Effector memory CD4-positive, alpha-beta T cell (primary cell): Measurements from ENCODE around the gene SNIP1.
"Not testable (repeated sequence)": the region's sequence is repeated elsewhere in the genome, so short reads cannot be mapped to it uniquely, and the experiment has no call there.

Experiments used
- DNase-seq, 3 donors: peaks; one replicate each; pipeline ENCODE4 v3.0.0-alpha.2; 2020
- H3K27ac ChIP-seq: 2 replicates; pipeline ENCODE4 v1.7.0; 2013; ENCODE audit warnings: mild to moderate bottlenecking, low read length, moderate library complexity; ENCODE audit not compliant: insufficient read depth, poor library complexity, severe bottlenecking
- H3K27me3 ChIP-seq: replicated peaks from 2 replicates; pipeline ENCODE4 v1.7.0; 2013; ENCODE audit warnings: mild to moderate bottlenecking, low read length; ENCODE audit not compliant: insufficient read depth, control insufficient read depth, poor library complexity, severe bottlenecking
- H3K36me3 ChIP-seq: 2 replicates; pipeline ENCODE4 v1.7.0; 2013; ENCODE audit warnings: mild to moderate bottlenecking, low read length, moderate library complexity; ENCODE audit not compliant: control insufficient read depth, insufficient read depth
- H3K4me1 ChIP-seq: 2 replicates; pipeline ENCODE4 v1.7.0; 2013; ENCODE audit warnings: low read length, mild to moderate bottlenecking; ENCODE audit not compliant: control insufficient read depth, insufficient read depth, poor library complexity, severe bottlenecking
- H3K4me3 ChIP-seq: 2 replicates; pipeline ENCODE4 v1.7.0; 2013; ENCODE audit warnings: low read length, low read depth, mild to moderate bottlenecking; ENCODE audit not compliant: insufficient read depth, poor library complexity, severe bottlenecking
- H3K9me3 ChIP-seq: 2 replicates; pipeline ENCODE4 v1.7.0; 2013; ENCODE audit warnings: mild to moderate bottlenecking, low read length, moderate library complexity; ENCODE audit not compliant: control insufficient read depth
- total RNA-seq, 3 donors: gene quantifications; one replicate each; lab custom pipeline; 2026; lab: John Stamatoyannopoulos, UW

SNIP1 gene
- 39.6 to 46.8 (median 40.9) reads per million in 3 donors for total RNA-seq

DNA sequence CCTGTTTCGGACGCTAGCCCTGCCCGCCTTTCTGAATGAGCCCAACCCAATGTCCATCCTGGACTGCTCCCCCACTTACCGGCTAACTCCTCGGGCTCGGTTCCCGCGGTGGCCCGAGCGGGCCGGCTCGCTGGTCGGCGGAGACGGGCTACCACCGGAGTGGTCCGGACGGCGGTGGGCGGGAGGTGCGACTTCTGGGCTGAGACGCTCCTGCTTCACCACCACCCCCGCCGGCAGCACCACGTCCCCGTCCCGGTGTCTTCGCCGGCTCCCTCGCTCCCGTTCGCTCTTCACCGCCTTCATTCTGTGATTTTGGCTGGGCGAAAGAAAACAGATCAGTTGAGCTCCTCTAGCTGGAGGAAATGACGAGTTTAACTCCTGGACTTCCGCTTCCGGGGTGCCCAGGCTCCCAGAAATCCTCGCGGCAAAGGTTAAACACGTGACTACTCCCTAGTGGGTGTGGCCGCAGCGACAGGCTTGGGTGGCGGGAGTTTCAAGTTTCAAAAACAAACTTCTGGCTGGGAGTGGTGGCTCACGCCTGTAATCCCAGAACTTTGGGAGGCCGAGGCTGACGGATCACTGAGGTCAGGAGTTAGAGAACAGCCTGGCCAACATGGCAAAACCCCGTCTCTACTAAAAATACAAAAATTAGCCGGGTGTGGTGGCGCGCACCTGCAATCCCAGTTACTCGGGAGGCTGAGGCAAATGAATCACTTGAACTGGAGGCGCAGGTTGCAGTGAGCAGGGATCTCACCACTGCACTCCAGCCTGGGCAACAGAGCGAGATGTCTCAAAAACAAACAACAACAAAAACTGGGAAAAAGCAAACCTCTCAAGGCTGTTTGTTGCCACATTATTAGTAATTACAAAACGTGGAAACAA lies at the start of gene SNIP1:
Gene SNIP1 (minus strand): TSS at position 367 of the 882 bp plus-strand sequence. CDS start 64 bp downstream, at position 303.
- Histone ChIP-seq H3K9me3 (no peaks in the 10 kb centered on the region), H3K36me3 (peaks cover 5% of the 10 kb centered on the region), H3K4me1 (peaks cover 12% of the 10 kb centered on the region), H3K27me3 (no peaks in the 10 kb centered on the region), H3K4me3 (peak within 1 kb of the TSS; percentile 98), H3K27ac (peak within 1 kb of the TSS; percentile 88)
- DNase-seq, result peak; percentile 79 to 89 (median 87)

DNA sequence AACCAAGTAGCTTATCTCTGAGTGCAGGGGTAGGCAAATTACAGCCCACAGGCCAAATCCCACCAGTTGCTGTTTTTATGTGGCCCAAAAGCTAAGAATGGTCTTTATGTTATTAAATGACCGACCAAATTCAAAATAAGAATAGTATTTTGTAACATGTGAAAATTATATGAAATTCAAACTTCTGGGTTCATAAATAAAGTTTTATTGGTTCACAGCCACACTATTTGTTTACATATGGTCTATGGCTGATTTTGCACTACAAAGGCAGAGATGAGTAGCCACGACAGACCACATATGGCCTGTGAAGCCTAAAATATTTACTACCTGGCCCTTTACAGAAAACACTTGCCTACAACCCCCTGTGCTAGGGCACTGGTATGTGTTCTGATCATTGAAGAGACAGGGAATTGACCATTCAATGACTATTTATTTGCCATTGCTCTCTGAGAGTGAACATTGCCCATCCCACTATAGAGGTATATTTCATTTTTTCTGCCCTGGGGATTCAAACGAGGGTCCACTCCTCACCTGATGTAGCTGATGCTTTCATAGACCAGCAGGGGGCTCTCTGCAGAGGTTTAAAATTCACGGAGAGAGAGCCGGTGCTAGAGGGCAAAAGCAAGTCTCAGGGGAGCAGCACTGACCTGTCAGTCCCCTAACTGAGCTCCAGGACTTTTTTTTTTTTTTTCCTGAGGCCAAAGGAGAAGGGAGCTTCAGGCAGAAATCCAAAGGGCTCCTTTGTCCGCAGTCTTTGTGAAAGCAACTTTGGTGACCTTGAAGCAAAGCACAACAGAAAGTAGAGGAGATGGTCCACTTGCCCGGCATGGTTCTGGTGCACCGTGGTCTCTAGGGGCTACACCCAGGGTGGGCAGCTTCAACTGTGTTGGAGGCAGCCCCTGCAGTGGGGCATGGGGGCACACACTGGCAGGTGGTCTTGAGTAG lies 48.9 kb upstream of the SNIP1 start:
- Histone ChIP-seq H3K4me3 (no peak overlapping the region), H3K9me3 (no peaks in the 10 kb centered on the region), H3K27ac (no peak overlapping the region), H3K27me3 (peaks cover 4% of the 10 kb centered on the region), H3K4me1 (no peaks in the 10 kb centered on the region), H3K36me3 (no peaks in the 10 kb centered on the region)
- DNase-seq, result peak in 2 of 3 donors; percentile 6 to 32

- H3K4me1 ChIP-seq, result no peaks in the 10 kb centered on the region
- no peak overlapping the region for H3K27ac ChIP-seq
- peaks cover 4% of the 10 kb centered on the region for H3K27me3 ChIP-seq
- H3K36me3 ChIP-seq, result no peaks in the 10 kb centered on the region
- no peaks in the 10 kb centered on the region for H3K9me3 ChIP-seq
- no peak overlapping the region for H3K4me3 ChIP-seq
- no peak for DNase-seq
Measured at GRCh38 chr1:37601441-37601840, 47.3 kb upstream of the SNIP1 start.

- no peak for DNase-seq
- Histone ChIP-seq H3K36me3 (no peaks in the 10 kb centered on the region), H3K27me3 (peaks cover 4% of the 10 kb centered on the region), H3K9me3 (no peaks in the 10 kb centered on the region), H3K4me1 (peaks cover 5% of the 10 kb centered on the region), H3K4me3 (no peak overlapping the region), H3K27ac (no peak overlapping the region)
Measured at GRCh38 chr1:37599940-37600339, 45.8 kb upstream of the SNIP1 start.

GRCh38 chr1:37596182-37596667 lies 42.1 kb upstream of the SNIP1 start:
- no peak for DNase-seq
- Histone ChIP-seq H3K9me3 (no peaks in the 10 kb centered on the region), H3K27ac (peak overlapping the region; percentile 89), H3K27me3 (no peaks in the 10 kb centered on the region), H3K4me3 (peak overlapping the region; percentile 97), H3K4me1 (peaks cover 14% of the 10 kb centered on the region), H3K36me3 (peaks cover 12% of the 10 kb centered on the region)

DNA sequence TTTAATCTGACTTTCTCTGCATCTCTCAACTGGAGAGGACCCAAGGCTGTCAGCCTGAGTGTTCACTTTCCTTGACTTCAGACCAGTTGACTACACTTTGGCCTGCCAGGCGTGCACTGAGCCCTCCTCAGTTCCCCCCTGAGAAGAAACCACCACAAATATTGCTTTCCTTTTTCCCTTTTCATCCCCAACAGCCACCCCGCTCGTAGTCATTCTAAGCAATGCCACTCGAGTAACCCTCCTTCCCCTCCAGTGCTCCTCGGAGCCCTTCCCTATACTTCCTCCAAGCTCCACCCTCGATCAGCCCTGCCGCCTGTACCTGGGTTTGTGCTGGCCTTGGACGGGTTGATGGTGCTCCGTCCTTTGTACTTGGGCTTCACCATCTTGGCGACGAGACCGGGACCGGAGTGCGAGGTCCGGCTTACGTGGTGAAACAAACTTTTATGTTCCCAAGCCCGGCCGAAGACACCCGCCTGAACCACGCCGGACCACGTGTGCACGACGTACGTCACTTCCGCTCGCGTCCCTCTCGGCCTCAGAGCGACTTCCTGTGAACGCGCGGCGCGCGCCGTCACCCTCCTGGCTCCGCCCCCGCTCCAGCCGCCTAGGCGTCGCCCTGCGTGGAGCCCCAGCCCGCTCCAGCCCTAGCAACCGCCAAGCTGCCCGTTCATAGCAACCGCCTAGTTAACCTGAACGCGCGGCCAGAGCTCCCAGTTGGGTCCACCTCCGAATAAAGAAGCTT lies 41.5 kb upstream of the SNIP1 start, which contains the start of gene GNL2:
Gene GNL2 (minus strand): TSS at position 498 of the 742 bp plus-strand sequence. CDS start 115 bp downstream, at position 383.
- peak; percentile 91 to 95 (median 91) for DNase-seq
- Histone ChIP-seq H3K27ac (peak within 1 kb of the TSS; percentile 89), H3K9me3 (no peaks in the 10 kb centered on the region), H3K4me3 (peak within 1 kb of the TSS; percentile 97), H3K36me3 (peaks cover 18% of the 10 kb centered on the region), H3K27me3 (no peaks in the 10 kb centered on the region), H3K4me1 (peaks cover 14% of the 10 kb centered on the region)

- Histone ChIP-seq H3K27me3 (no peaks in the 10 kb centered on the region), H3K4me1 (peaks cover 14% of the 10 kb centered on the region), H3K9me3 (no peaks in the 10 kb centered on the region), H3K36me3 (peaks cover 30% of the 10 kb centered on the region), H3K27ac (no peak overlapping the region), H3K4me3 (no peak overlapping the region)
- DNase-seq, result no peak
Measured at GRCh38 chr1:37593726-37594125, 39.6 kb upstream of the SNIP1 start.

GRCh38 chr1:37588939-37589338 lies 34.8 kb upstream of the SNIP1 start:
- no peak overlapping the region for H3K4me3 ChIP-seq
- no peaks in the 10 kb centered on the region for H3K4me1 ChIP-seq
- DNase-seq, result no peak
- no peaks in the 10 kb centered on the region for H3K27me3 ChIP-seq
- H3K27ac ChIP-seq, result no peak overlapping the region
- H3K9me3 ChIP-seq, result no peaks in the 10 kb centered on the region
- peaks cover 58% of the 10 kb centered on the region for H3K36me3 ChIP-seq

DNA sequence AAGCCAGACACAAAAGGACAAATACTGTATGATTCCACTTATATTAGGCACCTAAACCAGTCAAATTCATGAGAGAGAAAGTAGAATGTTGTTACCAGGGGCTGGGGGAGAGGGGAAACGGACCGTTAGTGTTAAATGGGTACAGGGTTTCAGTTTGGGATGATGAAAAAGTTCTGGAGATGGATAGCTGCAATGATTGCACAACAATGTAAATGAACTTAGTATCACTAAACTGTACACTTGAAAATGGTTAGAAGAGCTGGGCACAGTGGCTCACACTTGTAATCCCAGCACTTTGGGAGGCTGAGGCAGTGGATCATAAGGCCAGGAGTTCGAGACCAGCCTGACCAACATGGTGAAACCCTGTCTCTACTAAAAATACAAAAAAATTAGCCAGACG lies 30.5 kb upstream of the SNIP1 start:
- DNase-seq, H3K27me3 ChIP-seq, H3K4me3 ChIP-seq, H3K9me3 ChIP-seq, H3K27ac ChIP-seq, H3K4me1 ChIP-seq: not testable (repeated sequence)
- peaks cover 63% of the 10 kb centered on the region for H3K36me3 ChIP-seq
